ENCODE data around the gene RAB22A. TPM values are rescaled to one million over a fixed set of nuclear protein-coding genes. Genes with fewer than 3 reads are reported as not detected.

RAB22A gene
- total and polyA plus RNA-seq, 2 of the 4 experiments (the other 2 are of a cell fraction), result 8.2 to 8.4 TPM

DNA sequence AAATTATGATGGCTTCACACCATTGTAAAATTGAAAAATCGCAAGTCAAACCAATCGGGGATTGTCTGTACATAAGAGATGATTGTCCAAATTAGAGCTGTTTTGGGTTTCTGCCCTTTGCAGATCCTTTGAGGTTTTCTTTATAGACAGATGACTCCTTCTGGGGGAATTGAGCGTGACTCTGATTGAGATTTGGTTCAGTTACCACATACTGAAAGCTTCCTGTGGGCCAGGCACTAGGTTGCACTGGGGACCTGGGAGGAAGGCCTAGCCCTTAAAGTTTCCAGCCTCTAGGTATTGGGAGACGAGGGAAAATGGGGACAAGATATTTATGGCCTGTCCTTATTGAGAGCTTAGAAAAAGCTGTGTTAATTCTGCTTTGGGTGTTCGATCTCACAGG is 88.7 kb downstream of the RAB22A start:
- H3K14ac ChIP-seq (replicated peaks; ENCODE audit: low read depth, low read length), result no peak overlapping the region
- dilution Hi-C loops (cut with HindIII; ENCODE audit: low sequenced_read_pairs, unreplicated experiment) (no loop called here), intact Hi-C loops (cut with micrococcal nuclease) (no loop called here), in situ Hi-C loops (cut with MboI; ENCODE audit: low sequenced_read_pairs) (no loop called here)
- no peak overlapping the region for H2AK5ac ChIP-seq (ENCODE audit: low read depth, low read length)
- no peak overlapping the region for H3K56ac ChIP-seq (ENCODE audit: extremely low read depth, insufficient read depth, low read length)
- H3K27me3 ChIP-seq (ENCODE audit: control insufficient read depth, insufficient read depth, low read length), result no peaks in the 10 kb centered on the region
- no peak overlapping the region for H4K5ac ChIP-seq (ENCODE audit: low read depth, low read length)
- POLR2A ChIA-PET (ENCODE audit: unreplicated experiment), result no interaction called here
- peaks cover 92% of the 10 kb centered on the region for H4K20me1 ChIP-seq (ENCODE audit: insufficient read depth, low read length)
- H3K9ac ChIP-seq (ENCODE audit: low read depth, low read length), result no peak overlapping the region
- no peak overlapping the region for H2BK120ac ChIP-seq (ENCODE audit: low read depth, low read length)
- H3K23ac ChIP-seq (ENCODE audit: low read depth, low read length), result no peak overlapping the region
- no peak overlapping the region for H3K4ac ChIP-seq (ENCODE audit: low read depth, low read length)
- no peak overlapping the region for H2BK5ac ChIP-seq (ENCODE audit: low read depth, low read length, poor library complexity, severe bottlenecking)
- H3K36me3 ChIP-seq (ENCODE audit: control insufficient read depth, insufficient read depth, low read length), result no peaks in the 10 kb centered on the region
- H3K79me1 ChIP-seq (ENCODE audit: low read depth in 1 of 2, low read length in 2 of 2), result peaks cover 31 to 77% of the 10 kb centered on the region in 2 experiments
- ATAC-seq (ENCODE audit: low read depth), result no peak
- peaks cover 16% of the 10 kb centered on the region for H3K9me1 ChIP-seq (ENCODE audit: insufficient read depth, low read length)
- CTCF ChIA-PET, result interaction anchor here (0.6 to 1.1 kb wide), 2 partner anchors 21 to 23 kb away, joined by 3 read pairs; no protein-coding TSS in a partner anchor
- no peak for DNase-seq
- 100% methylated on average over 2 of the region's 5 CpGs; no CpG with 5 or more reads in 1 of the 2 experiments for WGBS, 2 experiments (ENCODE audit: extremely low coverage in 2 of 2, insufficient read length in 1 of 2)
- no peak overlapping the region for H2AK9ac ChIP-seq (replicated peaks; ENCODE audit: low read depth, low read length, poor library complexity)
- TF ChIP-seq CEBPB (IDR thresholded peaks at IDR 0.05; ENCODE audit: low read depth, low read length), result no peak
- TF ChIP-seq, protein P1, sequence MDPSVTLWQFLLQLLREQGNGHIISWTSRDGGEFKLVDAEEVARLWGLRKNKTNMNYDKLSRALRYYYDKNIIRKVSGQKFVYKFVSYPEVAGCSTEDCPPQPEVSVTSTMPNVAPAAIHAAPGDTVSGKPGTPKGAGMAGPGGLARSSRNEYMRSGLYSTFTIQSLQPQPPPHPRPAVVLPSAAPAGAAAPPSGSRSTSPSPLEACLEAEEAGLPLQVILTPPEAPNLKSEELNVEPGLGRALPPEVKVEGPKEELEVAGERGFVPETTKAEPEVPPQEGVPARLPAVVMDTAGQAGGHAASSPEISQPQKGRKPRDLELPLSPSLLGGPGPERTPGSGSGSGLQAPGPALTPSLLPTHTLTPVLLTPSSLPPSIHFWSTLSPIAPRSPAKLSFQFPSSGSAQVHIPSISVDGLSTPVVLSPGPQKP (IDR thresholded peaks at IDR 0.05; ENCODE audit: borderline replicate concordance, low read depth, low read length), result no peak
- no peak for TF ChIP-seq BHLHE40 (IDR thresholded peaks at IDR 0.05; ENCODE audit: low read depth, low read length)
- no peak for TF ChIP-seq MXI1 (IDR thresholded peaks at IDR 0.05; ENCODE audit: borderline replicate concordance, low read depth, low read length)
- no peak for TF ChIP-seq CTCF (conservative IDR thresholded peaks at IDR 0.05; ENCODE audit: low read depth, low read length)
- no peak for TF ChIP-seq POLR2A (IDR thresholded peaks at IDR 0.05; ENCODE audit: low read depth, low read length)
- TF ChIP-seq MAZ (IDR thresholded peaks at IDR 0.05; ENCODE audit: borderline replicate concordance, low read depth, low read length), result no peak
- TF ChIP-seq RFX5 (IDR thresholded peaks at IDR 0.05; ENCODE audit: low read depth, low read length), result no peak
- TF ChIP-seq FOS (IDR thresholded peaks at IDR 0.05; ENCODE audit: low read depth, low read length), result no peak
- TF ChIP-seq MAFK (IDR thresholded peaks at IDR 0.05; ENCODE audit: low read depth, low read length), result no peak
- TF ChIP-seq SMC3 (IDR thresholded peaks at IDR 0.05; ENCODE audit: low read depth, low read length), result no peak
- no peak for TF ChIP-seq USF2 (IDR thresholded peaks at IDR 0.05; ENCODE audit: low read depth, low read length)
- TF ChIP-seq RAD21 (IDR thresholded peaks at IDR 0.05; ENCODE audit: low read length), result no peak
- TF ChIP-seq NFE2L2 (IDR thresholded peaks at IDR 0.05; ENCODE audit: low read depth, low read length), result no peak
- TF ChIP-seq RCOR1 (IDR thresholded peaks at IDR 0.05; ENCODE audit: insufficient replicate concordance, low read length), result no peak
- no peak for TF ChIP-seq CHD1 (IDR thresholded peaks at IDR 0.05; ENCODE audit: low read depth, low read length)
- peaks cover 2% of the 10 kb centered on the region for H3K4me1 ChIP-seq (ENCODE audit: control insufficient read depth, insufficient read depth, low read length)
- H3K4me2 ChIP-seq (ENCODE audit: low read depth, low read length), result no peak overlapping the region
- H3K4me3 ChIP-seq (ENCODE audit: insufficient read depth, low read depth, low read length), result no peak overlapping the region
- H3K18ac ChIP-seq (ENCODE audit: low read depth, low read length), result no peak overlapping the region
- no peak overlapping the region for H4K8ac ChIP-seq (ENCODE audit: low read depth in 2 of 2, low read length in 2 of 2)
- no peak overlapping the region for H4K91ac ChIP-seq (ENCODE audit: insufficient read depth, low read depth, low read length)
- H2AFZ ChIP-seq (replicated peaks; ENCODE audit: low read length, poor library complexity), result no peak overlapping the region
- H2BK20ac ChIP-seq (ENCODE audit: low read depth, low read length), result no peak overlapping the region
- H2BK15ac ChIP-seq (ENCODE audit: low read depth, low read length), result no peak overlapping the region
- H3K27ac ChIP-seq (ENCODE audit: insufficient read depth, low read length), result no peak overlapping the region
- H3K9me3 ChIP-seq (ENCODE audit: control insufficient read depth, insufficient read depth, low read length), result no peaks in the 10 kb centered on the region
- BruUV-seq (replicated peaks), result no TSS peak

All from IMR-90 (cell line).